A549 (cell line): Measurements from ENCODE around the gene RABEPK. TPM values are rescaled to one million over a fixed set of nuclear protein-coding genes. Genes with fewer than 3 reads are reported as not detected.

ENCODE experiments used
- ATAC-seq, 2 experiments: fragments of 200-7000 bp in 1 of 2; fragments of >200 bp in 1 of 2; cut with Nextera tagmentation in 1 of 2; cut with Tn5 transposase in 1 of 2; 3 replicates each; pipeline versions ENCODE4 v1.8.0 to v1.9.1; 2018 to 2020; ENCODE audit warnings: mild to moderate bottlenecking in 1 of 2, moderate library complexity in 1 of 2
- CTCF ChIA-PET: fragments of 300-600 bp; sonication (Branson Sonifier 250); formaldehyde crosslinking; extraction: SDS; loops from one replicate; lab custom pipeline; 2021; ENCODE audit warnings: antibody characterized with exemption, inconsistent platforms; lab: Yijun Ruan, JAX
- POLR2A ChIA-PET: fragments of 350-600 bp; formaldehyde crosslinking; extraction: SDS; loops from one replicate; lab custom pipeline; 2021; ENCODE audit warnings: antibody characterized with exemption, inconsistent platforms; lab: Yijun Ruan, JAX
- DNase-seq, 2 experiments: peaks; one replicate each; pipeline versions ENCODE4 v3.0.0 to v3.0.0-alpha.2; 2011 to 2016; ENCODE audit warnings: low read depth in 1 of 2, low spot score in 1 of 2
- FAIRE-seq: peaks from 2 replicates; lab custom pipeline; 2011; peaks lifted over from hg19 to GRCh38; lab: Jason Lieb, UNC
- H3K27ac ChIP-seq, 2 experiments: fragments of >200 bp; sonication (Bioruptor Twin); formaldehyde crosslinking; 3 replicates each; pipeline ENCODE4 v1.5.1; 2016 to 2017
- H3K4me1 ChIP-seq: fragments of >200 bp; sonication (Bioruptor Twin); formaldehyde crosslinking; 3 replicates; pipeline ENCODE4 v1.6.1; 2016
- H3K4me2 ChIP-seq: fragments of >200 bp; sonication (Bioruptor Twin); formaldehyde crosslinking; 3 replicates; pipeline ENCODE4 v1.6.1; 2016
- H3K4me3 ChIP-seq: fragments of >200 bp; sonication (Bioruptor Twin); formaldehyde crosslinking; 3 replicates; pipeline ENCODE4 v1.5.1; 2016
- H3K9me3 ChIP-seq: fragments of >200 bp; sonication (Bioruptor Twin); formaldehyde crosslinking; 3 replicates; pipeline ENCODE4 v1.6.1; 2016
- BHLHE40 ChIP-seq: IDR thresholded peaks from 2 replicates; pipeline ENCODE4 v1.6.1; 2012; ENCODE audit warnings: low read depth, low read length, inconsistent platforms
- MAFK ChIP-seq: fragments of 450-650 bp; IDR thresholded peaks from 2 replicates; pipeline ENCODE4 v1.6.1; 2014; ENCODE audit not compliant: partially characterized antibody
- MAX ChIP-seq: IDR thresholded peaks from 2 replicates; pipeline ENCODE4 v1.6.1; 2012
- NPAS2 ChIP-seq: fragments of 250-450 bp; sonication (Bioruptor Pico); IDR thresholded peaks from 2 replicates; pipeline ENCODE4 v1.8.0; 2022; ENCODE audit warnings: mild to moderate bottlenecking, moderate library complexity, borderline replicate concordance
- NR3C1 ChIP-seq: fragments of >200 bp; sonication (Bioruptor Twin); formaldehyde crosslinking; IDR thresholded peaks from 3 replicates; pipeline ENCODE4 v1.6.1; 2017
- RAD21 ChIP-seq, 2 experiments: fragments of >200 bp in 1 of 2; sonication (Bioruptor Twin) in 1 of 2; formaldehyde crosslinking in 1 of 2; IDR thresholded peaks in 1 of 2; conservative IDR thresholded peaks in 1 of 2; 2 replicates in 1 of 2; 3 replicates in 1 of 2; pipeline ENCODE4 v1.6.1; 2012 to 2018; ENCODE audit warnings: inconsistent platforms in 1 of 2
- RFX5 ChIP-seq: fragments of 450-650 bp; IDR thresholded peaks from 2 replicates; pipeline ENCODE4 v1.7.1; 2014; ENCODE audit warnings: antibody characterized with exemption, mild to moderate bottlenecking, moderate library complexity
- ZFP36 ChIP-seq: fragments of 450-650 bp; IDR thresholded peaks from 2 replicates; pipeline ENCODE4 v1.6.1; 2014; ENCODE audit warnings: borderline replicate concordance; ENCODE audit not compliant: partially characterized antibody
- ZNF302 ChIP-seq: fragments of 250-450 bp; sonication (Bioruptor Pico); IDR thresholded peaks from 2 replicates; pipeline ENCODE4 v1.9.0; 2021; ENCODE audit warnings: inconsistent platforms, mild to moderate bottlenecking, moderate library complexity
- WGBS: methylation state at CpG from one replicate; pipeline ENCODE4 v1.1.6; 2017; ENCODE audit errors: missing lambda C conversion rate; 5-methylcytosine and 5-hydroxymethylcytosine counted together
- polyA plus RNA-seq, 4 experiments: library from polyadenylated mRNA; depleted of rRNA in 3 of 4; stranded (reverse); fragments of >200 nt; fragmentation: RNase III in 1 of 4; extraction: RNeasy Plus Mini Kit Qiagen cat#74134 plus additional on column Dnase treatment in 1 of 4; gene quantifications; 2 replicates in 3 of 4; 3 replicates in 1 of 4; pipeline ENCODE4 v1.2.3, GENCODE V29; 2011 to 2017
- small RNA-seq, 6 experiments: library from RNA; depleted of rRNA; stranded (forward); fragments of <200 nt; gene quantifications; one replicate each; pipeline ENCODE3, GENCODE V24; 2012
- TF ChIP-seq, protein P1 (sequence below): fragments of 450-650 bp; IDR thresholded peaks from 2 replicates; pipeline ENCODE4 v1.6.1; 2014; ENCODE audit warnings: antibody characterized with exemption
- TF ChIP-seq, protein P2 (sequence below): IDR thresholded peaks from 2 replicates; pipeline ENCODE4 v1.6.1; 2012

Gene RABEPK
- polyA plus RNA-seq, 2 of the 4 experiments (the other 2 are of a cell fraction): 41.9 to 50.1 TPM

DNA sequence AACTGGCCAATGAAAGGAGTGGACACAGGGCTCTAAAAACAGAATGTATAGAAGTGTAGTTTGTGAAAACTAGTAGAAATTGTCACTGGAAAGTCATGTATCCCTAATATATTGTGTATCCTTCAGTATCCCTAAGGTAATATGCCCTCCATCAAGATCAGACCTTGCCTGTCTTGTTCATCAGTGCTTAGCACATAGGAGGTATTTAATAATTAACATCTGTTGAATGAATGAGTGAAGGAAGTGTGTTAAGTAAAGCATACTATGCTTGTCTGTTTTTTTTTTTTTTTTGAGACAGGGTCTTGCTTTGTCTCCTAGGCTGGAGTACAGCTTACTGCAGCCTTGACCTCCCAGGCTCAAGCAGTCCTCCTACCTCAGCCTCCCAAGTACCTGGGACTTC lies 77.1 kb downstream of the RABEPK start:
- TF ChIP-seq ZNF302 (CRISPR knock-in tag) (no peak), BHLHE40 (no peak), RAD21 (conservative IDR thresholded peaks at IDR 0.05 in 1 of 2, IDR thresholded peaks at IDR 0.05 in 1 of 2) (no peak)
- TF ChIP-seq, protein P1, sequence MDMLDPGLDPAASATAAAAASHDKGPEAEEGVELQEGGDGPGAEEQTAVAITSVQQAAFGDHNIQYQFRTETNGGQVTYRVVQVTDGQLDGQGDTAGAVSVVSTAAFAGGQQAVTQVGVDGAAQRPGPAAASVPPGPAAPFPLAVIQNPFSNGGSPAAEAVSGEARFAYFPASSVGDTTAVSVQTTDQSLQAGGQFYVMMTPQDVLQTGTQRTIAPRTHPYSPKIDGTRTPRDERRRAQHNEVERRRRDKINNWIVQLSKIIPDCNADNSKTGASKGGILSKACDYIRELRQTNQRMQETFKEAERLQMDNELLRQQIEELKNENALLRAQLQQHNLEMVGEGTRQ: no peak
- TF ChIP-seq, protein P2, sequence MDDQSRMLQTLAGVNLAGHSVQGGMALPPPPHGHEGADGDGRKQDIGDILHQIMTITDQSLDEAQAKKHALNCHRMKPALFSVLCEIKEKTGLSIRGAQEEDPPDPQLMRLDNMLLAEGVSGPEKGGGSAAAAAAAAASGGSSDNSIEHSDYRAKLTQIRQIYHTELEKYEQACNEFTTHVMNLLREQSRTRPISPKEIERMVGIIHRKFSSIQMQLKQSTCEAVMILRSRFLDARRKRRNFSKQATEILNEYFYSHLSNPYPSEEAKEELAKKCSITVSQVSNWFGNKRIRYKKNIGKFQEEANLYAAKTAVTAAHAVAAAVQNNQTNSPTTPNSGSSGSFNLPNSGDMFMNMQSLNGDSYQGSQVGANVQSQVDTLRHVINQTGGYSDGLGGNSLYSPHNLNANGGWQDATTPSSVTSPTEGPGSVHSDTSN: no peak
- H3K4me1 ChIP-seq: peaks cover 16% of the 10 kb centered on the region
- DNase-seq: no peak
- H3K4me2 ChIP-seq: 0 out of 3 replicates have a peak overlapping the region, but pooled peaks have one; percentile 1
- ATAC-seq: no peak; a peak in 1 of 6 replicates
- H3K27ac ChIP-seq: no peak overlapping the region
- ChIA-PET CTCF (interaction anchor here (0.9 to 1.6 kb wide), 3 partner anchors 16 to 424 kb away, joined by 3 to 5 read pairs (median 3); partner anchors contain the start of genes GAPVD1 and WDR38), POLR2A (interaction anchor here (1.1 kb wide), 1 partner anchor 36 kb away, joined by 3 read pairs; the partner anchor contains the start of gene HSPA5)
- H3K9me3 ChIP-seq: no peaks in the 10 kb centered on the region
- FAIRE-seq: no peak
- no peak overlapping the region for H3K4me3 ChIP-seq

DNA sequence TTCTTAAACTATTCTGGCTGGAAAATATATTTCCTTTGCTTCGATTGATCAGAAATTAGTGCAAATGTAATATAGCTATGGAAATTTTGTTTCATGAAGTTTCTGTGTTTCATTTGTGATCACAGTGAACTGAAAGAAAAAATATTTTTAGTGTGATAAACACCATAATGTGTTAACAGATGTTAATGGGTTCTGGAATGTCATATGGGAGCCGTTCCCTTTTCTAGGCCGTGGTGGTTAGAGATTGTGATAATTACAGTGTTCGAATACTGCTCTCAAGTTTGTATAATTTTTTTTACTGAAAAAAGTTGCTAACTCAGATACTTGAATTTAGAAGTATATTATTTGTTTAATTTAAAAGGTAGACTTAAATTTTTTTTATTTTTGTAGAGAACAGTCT lies 80.6 kb downstream of the RABEPK start:
- no peak overlapping the region for H3K4me3 ChIP-seq
- CTCF ChIA-PET: interaction anchor here (0.6 to 1.7 kb wide), 3 partner anchors 19 to 54 kb away, joined by 3 to 5 read pairs (median 5); no protein-coding TSS in a partner anchor
- ATAC-seq: no peak
- WGBS: 89% methylated on average over 4 of the region's 4 CpGs
- no peaks in the 10 kb centered on the region for H3K9me3 ChIP-seq
- TF ChIP-seq NPAS2 (CRISPR knock-in tag) (no peak), MAFK (no peak), RFX5 (no peak), NR3C1 (no peak), ZFP36 (no peak), MAX (no peak)
- TF ChIP-seq, all 56 proteins: peak for 0
- Histone ChIP-seq H3K27ac (no peak overlapping the region), H3K4me1 (peaks cover 6% of the 10 kb centered on the region), H3K4me2 (no peak overlapping the region)
- no peak for FAIRE-seq
- DNase-seq: no peak
- POLR2A ChIA-PET: interaction anchor here (1.0 kb wide), 1 partner anchor 40 kb away, joined by 3 read pairs; the partner anchor contains the start of gene HSPA5

Small RNA genes within 50 kb of the gene (small RNA-seq; reads per million reads assigned to genes)
- gene AL354710.1: 0 to 0.86 (median 0) reads per million in 6 experiments

Other genes with a start within 250 kb of the RABEPK start
- gene SCAI, start 57.0 kb upstream of the RABEPK start, polyA plus RNA-seq (2011; rRNA removed): 5.0 and 6.8 TPM in 2 replicates
- 2.1 to 2.3 TPM (median 2.2 TPM) in 3 replicates for gene SCAI, start 57.0 kb upstream of the RABEPK start, polyA plus RNA-seq (2017; fragmentation: RNase III; extraction: RNeasy Plus Mini Kit Qiagen cat#74134 plus additional on column Dnase treatment)
- gene PPP6C, start 10.7 kb upstream of the RABEPK start, polyA plus RNA-seq (2011; rRNA removed): 28.9 and 36.2 TPM in 2 replicates
- 25.3 to 28.7 TPM (median 27.0 TPM) in 3 replicates for gene PPP6C, start 10.7 kb upstream of the RABEPK start, polyA plus RNA-seq (2017; fragmentation: RNase III; extraction: RNeasy Plus Mini Kit Qiagen cat#74134 plus additional on column Dnase treatment)
- gene HSPA5, start 40.8 kb downstream of the RABEPK start, polyA plus RNA-seq (2011; rRNA removed): 437 and 557 TPM in 2 replicates
- 227 to 254 TPM (median 245 TPM) in 3 replicates for gene HSPA5, start 40.8 kb downstream of the RABEPK start, polyA plus RNA-seq (2017; fragmentation: RNase III; extraction: RNeasy Plus Mini Kit Qiagen cat#74134 plus additional on column Dnase treatment)
- gene GAPVD1, start 61.3 kb downstream of the RABEPK start, polyA plus RNA-seq (2011; rRNA removed): 23.0 and 26.1 TPM in 2 replicates
- 15.2 to 18.6 TPM (median 18.2 TPM) in 3 replicates for gene GAPVD1, start 61.3 kb downstream of the RABEPK start, polyA plus RNA-seq (2017; fragmentation: RNase III; extraction: RNeasy Plus Mini Kit Qiagen cat#74134 plus additional on column Dnase treatment)